ENCODE data around the gene TGFB2.
A peak's percentile ranks its signal among the peaks of the same experiment; 100 is the strongest.

Gene TGFB2

DNA sequence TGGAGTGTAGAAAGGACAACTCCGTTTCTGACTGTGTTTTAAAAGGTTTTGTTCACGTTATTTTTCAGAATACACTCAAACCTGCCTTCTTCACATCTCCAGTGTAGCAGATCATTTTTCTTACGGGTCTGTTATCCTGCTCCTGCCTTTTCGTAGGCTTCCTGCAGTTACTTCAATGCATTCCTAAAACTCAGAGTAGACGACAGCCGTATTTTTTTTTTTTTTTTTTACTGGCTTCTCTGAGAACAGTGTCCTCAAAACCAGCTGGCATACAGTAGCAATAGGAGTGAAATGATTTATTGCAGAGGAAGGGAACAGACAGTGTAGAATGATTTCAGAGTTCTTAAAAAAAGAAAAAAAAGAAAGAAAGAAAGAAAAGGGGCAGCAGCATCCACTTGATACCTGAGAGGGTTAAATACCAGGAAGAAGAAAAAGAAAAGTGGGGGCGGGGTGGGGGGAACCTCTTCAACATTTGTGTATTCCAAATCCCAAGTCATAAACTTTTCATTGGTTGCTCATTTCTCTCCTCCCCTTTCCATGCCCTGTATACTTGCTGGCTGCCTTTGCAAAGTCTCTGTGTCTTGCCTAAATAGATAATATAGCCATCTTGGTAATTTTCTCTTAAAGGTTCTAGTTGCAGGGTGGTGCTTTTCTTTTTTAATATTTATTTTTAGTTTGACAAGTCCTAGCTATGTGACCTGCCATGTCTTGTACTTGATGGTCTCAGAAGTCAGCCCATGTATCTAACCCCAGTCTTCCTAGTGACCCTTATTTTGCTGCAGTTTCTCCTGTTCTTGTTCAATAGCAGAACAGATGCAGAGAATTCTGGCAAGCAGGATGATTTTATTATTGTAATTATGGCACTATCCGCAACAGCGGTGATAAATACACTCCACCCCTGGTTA, 2.8 kb downstream of the TGFB2 start:
- no peak overlapping the region for H3K4me3 Mint-ChIP-seq
- H3K27ac Mint-ChIP-seq: no peak overlapping the region
- H3K27me3 Mint-ChIP-seq: peaks cover 23% of the 10 kb centered on the region
- no peaks in the 10 kb centered on the region for H3K9me3 Mint-ChIP-seq
- peaks cover 15% of the 10 kb centered on the region for H3K4me1 Mint-ChIP-seq
- ATAC-seq (no peak), DNase-seq (no peak)

- no peak for DNase-seq
- Mint-ChIP-seq H3K9me3 (no peaks in the 10 kb centered on the region), H3K27me3 (peaks cover 30% of the 10 kb centered on the region), H3K4me3 (no peak overlapping the region), H3K4me1 (peaks cover 15% of the 10 kb centered on the region), H3K27ac (no peak overlapping the region)
- ATAC-seq: no peak
These were observed 3.5 kb downstream of the TGFB2 start for GRCh38 chr1:218348628-218349071.

- Mint-ChIP-seq H3K4me3 (no peak overlapping the region), H3K9me3 (no peaks in the 10 kb centered on the region), H3K4me1 (peaks cover 15% of the 10 kb centered on the region), H3K27ac (no peak overlapping the region), H3K27me3 (peaks cover 36% of the 10 kb centered on the region)
- DNase-seq: no peak
- no peak for ATAC-seq
These were observed 4.4 kb downstream of the TGFB2 start for GRCh38 chr1:218349348-218350034.

GRCh38 chr1:218350035-218350525, 4.9 kb downstream of the TGFB2 start:
- peaks cover 36% of the 10 kb centered on the region for H3K27me3 Mint-ChIP-seq
- peaks cover 15% of the 10 kb centered on the region for H3K4me1 Mint-ChIP-seq
- H3K4me3 Mint-ChIP-seq: no peak overlapping the region
- ATAC-seq (no peak), DNase-seq (no peak)
- no peak overlapping the region for H3K27ac Mint-ChIP-seq
- no peaks in the 10 kb centered on the region for H3K9me3 Mint-ChIP-seq

GRCh38 chr1:218350801-218351266, 5.7 kb downstream of the TGFB2 start:
- peak overlapping the region; percentile 73 to 88 for H3K4me3 Mint-ChIP-seq
- no peaks in the 10 kb centered on the region for H3K9me3 Mint-ChIP-seq
- H3K27ac Mint-ChIP-seq: no peak overlapping the region
- no peak for DNase-seq
- H3K27me3 Mint-ChIP-seq: peaks cover 36% of the 10 kb centered on the region
- H3K4me1 Mint-ChIP-seq: peaks cover 15% of the 10 kb centered on the region
- no peak for ATAC-seq

DNA sequence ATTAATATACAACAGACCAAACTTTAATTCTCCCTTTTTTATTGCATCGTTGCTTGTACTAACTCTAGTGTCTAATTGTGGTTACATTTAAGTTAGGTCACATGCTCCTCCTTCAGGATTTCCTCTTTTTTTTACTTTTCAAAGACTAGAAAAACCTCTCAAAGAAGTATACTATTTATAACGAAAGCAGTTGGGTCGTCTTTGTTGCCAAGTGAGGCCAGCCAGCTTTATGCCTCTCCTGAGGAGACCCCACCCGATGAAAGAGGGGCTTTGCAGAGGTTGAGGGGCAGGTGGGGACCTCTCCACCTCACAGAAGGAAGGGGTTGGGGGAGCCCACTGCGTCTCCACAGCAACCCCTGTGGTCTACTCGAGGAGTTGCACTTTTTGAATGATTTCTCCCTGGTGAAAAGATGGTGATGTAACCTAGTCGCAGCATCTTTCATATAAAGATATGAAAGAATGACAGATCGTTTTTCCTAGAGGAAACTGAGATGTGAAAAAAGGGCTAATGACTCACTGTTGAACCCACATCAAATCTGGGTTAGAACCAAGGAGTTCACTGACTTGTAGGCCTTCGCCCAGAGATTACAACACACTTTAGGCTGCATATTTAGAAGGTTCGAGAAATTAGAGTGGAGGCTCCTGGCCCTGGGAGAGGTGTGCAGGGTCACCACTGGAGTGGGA, 6.4 kb downstream of the TGFB2 start:
- Mint-ChIP-seq H3K27me3 (peaks cover 39% of the 10 kb centered on the region), H3K4me1 (peaks cover 15% of the 10 kb centered on the region), H3K4me3 (peak overlapping the region; percentile 73 to 88), H3K27ac (peak overlapping the region; percentile 19 to 43), H3K9me3 (no peaks in the 10 kb centered on the region)
- peak; percentile 24 to 43 for DNase-seq
- peak; percentile 91 for ATAC-seq

- no peaks in the 10 kb centered on the region for H3K9me3 Mint-ChIP-seq
- no peak for ATAC-seq
- peaks cover 44% of the 10 kb centered on the region for H3K27me3 Mint-ChIP-seq
- peak overlapping the region in 1 of 2 donors; percentile 73 for H3K4me3 Mint-ChIP-seq
- H3K27ac Mint-ChIP-seq: peak overlapping the region in 1 of 2 donors; percentile 46
- DNase-seq: no peak
- H3K4me1 Mint-ChIP-seq: peaks cover 15% of the 10 kb centered on the region
These were observed 6.9 kb downstream of the TGFB2 start for GRCh38 chr1:218352075-218352438.

DNA sequence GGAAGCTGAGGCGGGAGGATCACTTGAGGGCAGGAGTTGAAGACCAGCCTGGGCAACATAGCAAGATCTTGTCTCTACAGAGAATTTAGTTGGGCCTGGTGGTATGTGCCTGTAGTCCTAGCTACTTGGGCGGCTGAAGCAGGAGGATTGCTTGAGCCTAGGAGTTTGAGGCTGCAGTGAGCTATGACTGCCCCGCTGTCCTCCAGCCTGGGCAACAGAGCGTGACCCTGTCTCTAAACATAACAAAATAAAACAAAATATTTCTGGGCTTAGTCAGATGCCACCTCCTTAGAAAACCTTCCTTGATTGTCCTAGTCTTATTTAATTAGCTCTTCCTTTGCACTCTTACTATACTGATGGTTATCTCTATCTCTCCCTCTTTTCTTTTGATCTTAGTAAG, 8.5 kb downstream of the TGFB2 start:
- Mint-ChIP-seq H3K4me3 (no peak overlapping the region), H3K27me3 (peaks cover 46% of the 10 kb centered on the region), H3K9me3 (no peaks in the 10 kb centered on the region), H3K4me1 (peaks cover 15% of the 10 kb centered on the region), H3K27ac (no peak overlapping the region)
- ATAC-seq: no peak
- no peak for DNase-seq

DNA sequence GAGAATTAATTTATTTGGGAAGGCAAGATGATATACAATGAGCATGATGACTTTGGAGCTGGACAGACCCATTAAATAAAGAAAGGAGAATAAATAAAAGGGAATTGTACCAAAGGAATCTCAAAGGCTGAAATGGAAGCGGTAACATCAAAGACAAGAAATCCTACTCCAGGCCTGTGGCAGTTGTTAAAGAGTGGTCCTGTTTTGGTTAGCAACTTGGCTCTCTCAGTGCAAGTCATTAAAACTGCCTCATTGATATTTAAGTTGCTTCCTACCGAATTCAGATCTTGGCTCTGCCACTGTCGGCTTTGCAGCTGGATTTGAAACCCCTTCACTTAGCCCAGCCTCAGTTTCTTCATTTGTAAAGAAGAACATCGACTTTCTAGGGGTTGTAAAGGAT, 10.1 kb downstream of the TGFB2 start:
- Mint-ChIP-seq H3K27ac (no peak overlapping the region), H3K4me3 (no peak overlapping the region), H3K27me3 (peaks cover 39% of the 10 kb centered on the region), H3K4me1 (peaks cover 15% of the 10 kb centered on the region), H3K9me3 (no peaks in the 10 kb centered on the region)
- DNase-seq (no peak), ATAC-seq (no peak)

DNA sequence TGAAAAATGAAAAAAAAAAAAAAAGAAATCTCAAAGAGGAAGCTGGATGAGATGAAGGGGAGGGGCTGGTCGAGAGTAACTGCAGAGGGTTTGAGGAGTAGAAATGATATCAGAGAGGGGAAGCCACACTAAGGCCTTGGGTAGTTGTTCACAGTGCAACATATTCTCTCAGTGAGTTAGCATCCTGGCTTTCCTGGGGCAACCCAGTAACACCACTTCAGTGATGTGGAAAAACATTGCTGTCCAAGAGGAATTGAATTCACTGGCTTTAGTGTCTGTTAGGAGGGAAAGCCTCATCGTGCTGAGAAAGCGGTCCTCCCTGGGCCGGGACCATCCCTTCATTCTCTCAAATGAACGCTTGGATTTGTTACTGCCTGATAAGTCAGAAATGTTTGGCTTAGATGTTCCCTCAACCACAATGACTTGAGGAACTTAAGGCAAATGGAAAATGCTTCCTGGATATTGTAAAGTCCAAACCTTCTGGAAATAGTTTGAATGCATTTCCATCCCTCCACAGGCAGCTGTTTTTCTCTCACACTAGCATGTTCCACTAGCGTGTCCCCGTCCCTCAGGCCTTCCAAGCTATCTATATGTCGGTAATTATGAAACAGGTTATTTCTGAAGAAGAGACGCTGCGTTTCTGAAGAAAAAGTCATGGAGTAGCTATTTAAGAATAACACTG, 12.2 kb downstream of the TGFB2 start:
- DNase-seq (no peak), ATAC-seq (no peak)
- H3K27ac Mint-ChIP-seq: no peak overlapping the region
- H3K9me3 Mint-ChIP-seq: no peaks in the 10 kb centered on the region
- H3K4me1 Mint-ChIP-seq: no peaks in the 10 kb centered on the region
- no peak overlapping the region for H3K4me3 Mint-ChIP-seq
- H3K27me3 Mint-ChIP-seq: peaks cover 27% of the 10 kb centered on the region

DNA sequence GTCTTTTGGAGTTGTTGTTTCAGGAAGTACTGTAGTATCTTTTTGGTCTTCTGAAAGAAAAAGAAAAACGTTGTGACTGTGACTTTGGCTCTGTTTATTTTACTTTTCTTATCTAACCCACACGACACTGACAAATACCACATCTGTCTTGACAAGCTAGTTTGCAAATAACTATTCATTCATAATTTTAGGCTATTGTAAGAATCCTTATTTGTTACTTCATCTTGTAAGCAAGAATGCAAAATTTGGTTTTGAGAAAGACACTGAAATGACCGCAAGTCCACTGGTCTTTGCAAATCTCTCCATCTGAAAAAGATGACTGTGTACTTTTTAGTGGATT, 12.7 kb downstream of the TGFB2 start:
- H3K4me1 Mint-ChIP-seq: no peaks in the 10 kb centered on the region

DNA sequence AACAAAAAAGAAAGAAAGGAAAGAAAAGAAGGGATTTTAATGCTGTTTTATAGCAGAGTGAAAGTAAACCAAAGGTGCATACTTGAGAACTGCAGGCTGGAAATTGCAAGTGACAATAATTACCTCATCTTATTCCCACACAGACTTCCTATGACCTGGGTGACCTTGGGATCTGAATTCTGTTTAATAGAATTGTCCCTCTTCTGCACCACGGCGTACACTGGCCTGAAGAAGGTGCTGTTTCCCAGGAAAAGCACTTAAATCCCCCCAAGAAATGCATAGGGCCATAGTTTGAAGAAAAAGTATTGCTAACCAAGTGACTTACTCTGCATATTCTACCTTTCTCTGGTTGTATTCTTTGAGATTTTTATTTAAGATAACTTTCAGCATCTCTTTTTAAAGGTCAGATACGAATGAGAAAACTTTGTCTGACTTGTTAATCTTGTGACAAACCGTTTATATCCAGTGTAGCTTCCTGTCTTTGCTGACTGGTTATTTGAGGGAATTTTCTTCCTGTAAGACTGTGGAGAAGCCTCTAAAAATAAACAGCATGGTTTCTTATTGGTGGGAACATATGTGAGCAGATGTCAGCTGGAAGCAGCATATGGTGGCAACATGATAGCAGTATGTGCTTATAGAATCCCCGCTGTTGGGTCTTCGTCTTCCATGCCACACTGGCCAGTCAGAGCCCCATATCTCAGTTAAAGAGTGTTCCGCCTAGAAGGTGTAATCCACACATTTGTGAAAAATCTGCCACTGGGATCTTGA, 16.3 kb downstream of the TGFB2 start:
- no peaks in the 10 kb centered on the region for H3K9me3 Mint-ChIP-seq
- no peak for ATAC-seq
- H3K4me1 Mint-ChIP-seq: no peaks in the 10 kb centered on the region
- no peak for DNase-seq
- peaks cover 8% of the 10 kb centered on the region for H3K27me3 Mint-ChIP-seq
- no peak overlapping the region for H3K4me3 Mint-ChIP-seq
- H3K27ac Mint-ChIP-seq: no peak overlapping the region

More for the DNA sequence above, 12.7 kb downstream of the TGFB2 start:
- no peak overlapping the region for H3K4me3 Mint-ChIP-seq
- DNase-seq: no peak
- ATAC-seq: no peak
- no peak overlapping the region for H3K27ac Mint-ChIP-seq
- H3K9me3 Mint-ChIP-seq: no peaks in the 10 kb centered on the region
- H3K27me3 Mint-ChIP-seq: peaks cover 24% of the 10 kb centered on the region

GRCh38 chr1:218362418-218363076, 17.4 kb downstream of the TGFB2 start:
- DNase-seq (no peak), ATAC-seq (no peak)
- no peaks in the 10 kb centered on the region for H3K9me3 Mint-ChIP-seq
- H3K4me1 Mint-ChIP-seq: no peaks in the 10 kb centered on the region
- H3K27ac Mint-ChIP-seq: no peak overlapping the region
- no peaks in the 10 kb centered on the region for H3K27me3 Mint-ChIP-seq
- H3K4me3 Mint-ChIP-seq: no peak overlapping the region

DNA sequence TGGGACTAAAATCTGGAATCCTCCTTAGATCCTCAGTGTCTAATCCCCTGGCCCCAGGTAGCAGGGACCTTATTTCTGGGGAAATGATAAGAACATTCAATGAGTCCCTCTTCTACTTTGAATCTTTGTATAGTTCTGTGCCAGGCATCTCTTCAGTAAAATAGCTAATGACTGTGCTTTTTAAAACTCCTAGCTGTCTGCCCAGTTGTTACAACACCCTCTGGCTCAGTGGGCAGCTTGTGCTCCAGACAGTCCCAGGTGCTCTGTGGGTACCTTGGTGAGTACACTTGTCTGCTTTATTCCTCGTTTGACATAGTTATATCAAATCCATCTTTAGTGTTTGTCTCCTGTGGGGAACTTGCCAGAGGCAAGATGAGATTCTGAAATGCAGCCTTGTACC, 18.0 kb downstream of the TGFB2 start:
- no peak for ATAC-seq
- Mint-ChIP-seq H3K9me3 (no peaks in the 10 kb centered on the region), H3K4me1 (no peaks in the 10 kb centered on the region), H3K27ac (no peak overlapping the region), H3K27me3 (no peaks in the 10 kb centered on the region), H3K4me3 (no peak overlapping the region)
- DNase-seq: no peak

All from stimulated activated naive CD8-positive, alpha-beta T cell treated with anti-CD3 and anti-CD28 coated beads, Interleukin-15, amount 100 ng/mL, for 72 hours (primary cell).